Activated CD4-positive, alpha-beta T cell treated with anti-CD3 and anti-CD28 coated beads, Interleukin-10, Interleukin-2, amounts not matched to agents 100 ng/mL and 50 ng/mL, durations not matched to agents 16 hours and 8 hours (primary cell): Measurements from ENCODE around the gene FOXO6.

Source experiments
- DNase-seq: peaks from one replicate; pipeline ENCODE4 v3.0.0-alpha.2; 2020

Gene FOXO6

GRCh38 chr1:41386196-41386663 is 25.0 kb downstream of the FOXO6 start:
- DNase-seq, result no peak

- DNase-seq, result no peak
Observed at GRCh38 chr1:41387667-41388091, 26.4 kb downstream of the FOXO6 start.

GRCh38 chr1:41388510-41388909 is 27.3 kb downstream of the FOXO6 start:
- no peak for DNase-seq

GRCh38 chr1:41389009-41389408 is 27.8 kb downstream of the FOXO6 start:
- no peak for DNase-seq

GRCh38 chr1:41390166-41390565 is 28.9 kb downstream of the FOXO6 start:
- no peak for DNase-seq

GRCh38 chr1:41390573-41390972 is 29.3 kb downstream of the FOXO6 start:
- DNase-seq, result no peak

GRCh38 chr1:41391834-41392527 is 30.7 kb downstream of the FOXO6 start:
- no peak for DNase-seq

- DNase-seq, result no peak
Observed at GRCh38 chr1:41392528-41392924, 31.3 kb downstream of the FOXO6 start.

GRCh38 chr1:41393716-41394368 is 32.6 kb downstream of the FOXO6 start:
- DNase-seq, result no peak

GRCh38 chr1:41394369-41394744 is 33.1 kb downstream of the FOXO6 start:
- no peak for DNase-seq

- no peak for DNase-seq
Observed at GRCh38 chr1:41394959-41395956, 34.0 kb downstream of the FOXO6 start.

- DNase-seq, result no peak
Observed at GRCh38 chr1:41396084-41396483, 34.9 kb downstream of the FOXO6 start.

- DNase-seq, result no peak
Observed at GRCh38 chr1:41397020-41397419, 35.8 kb downstream of the FOXO6 start.

GRCh38 chr1:41397753-41398330 is 36.6 kb downstream of the FOXO6 start:
- no peak for DNase-seq

GRCh38 chr1:41399145-41399795 is 38.0 kb downstream of the FOXO6 start:
- no peak for DNase-seq

- no peak for DNase-seq
Observed at GRCh38 chr1:41400225-41400624, 39.0 kb downstream of the FOXO6 start.

- DNase-seq, result no peak
Observed at GRCh38 chr1:41401899-41402298, 40.7 kb downstream of the FOXO6 start.

GRCh38 chr1:41404308-41404761 is 43.1 kb downstream of the FOXO6 start:
- peak; percentile 24 for DNase-seq

- DNase-seq, result no peak
Observed at GRCh38 chr1:41407664-41408252, 46.5 kb downstream of the FOXO6 start.

- no peak for DNase-seq
Observed at GRCh38 chr1:41408691-41409090, 47.5 kb downstream of the FOXO6 start.

- no peak for DNase-seq
Observed at GRCh38 chr1:41409825-41410224, 48.6 kb downstream of the FOXO6 start.

GRCh38 chr1:41410462-41410861 is 49.2 kb downstream of the FOXO6 start:
- DNase-seq, result no peak
